Measurements from ENCODE around the gene EPB41L4A. TPM values are rescaled to one million over a fixed set of nuclear protein-coding genes. Genes with fewer than 3 reads are reported as not detected.

EPB41L4A gene
- total and polyA plus RNA-seq, 4 donors, result 23.4 to 67.5 (median 40.4) TPM

GRCh38 chr5:112165399-112165798 lies 253.7 kb downstream of the EPB41L4A start:
- no peak overlapping the region for H3K27ac ChIP-seq (ENCODE audit: low read depth, low read length)
- no peaks in the 10 kb centered on the region for H3K27me3 ChIP-seq (ENCODE audit: control insufficient read depth, insufficient read depth, low read length)
- H3K4me1 ChIP-seq (ENCODE audit: control insufficient read depth, insufficient read depth, low read length), result peaks cover 2% of the 10 kb centered on the region
- peaks cover 20% of the 10 kb centered on the region for H3K36me3 ChIP-seq (ENCODE audit: control insufficient read depth, insufficient read depth, low read length)
- H3K4me3 ChIP-seq (ENCODE audit: low read depth, low read length), result no peak overlapping the region
- H3K9me3 ChIP-seq (ENCODE audit: control insufficient read depth, insufficient read depth, low read length), result no peaks in the 10 kb centered on the region
- 83% methylated on average over 1 of the region's 3 CpGs for WGBS (ENCODE audit: insufficient coverage)
- no peak for DNase-seq (ENCODE audit: low read depth in 4 of 6, low spot score in 6 of 6)

GRCh38 chr5:112163435-112163834 lies 255.6 kb downstream of the EPB41L4A start:
- Histone ChIP-seq H3K27me3 (ENCODE audit: control insufficient read depth, insufficient read depth, low read length) (no peaks in the 10 kb centered on the region), H3K4me3 (ENCODE audit: low read depth, low read length) (no peak overlapping the region), H3K27ac (ENCODE audit: low read depth, low read length) (no peak overlapping the region), H3K4me1 (ENCODE audit: control insufficient read depth, insufficient read depth, low read length) (peaks cover 6% of the 10 kb centered on the region), H3K36me3 (ENCODE audit: control insufficient read depth, insufficient read depth, low read length) (peaks cover 20% of the 10 kb centered on the region), H3K9me3 (ENCODE audit: control insufficient read depth, insufficient read depth, low read length) (no peaks in the 10 kb centered on the region)
- 67% methylated on average over 1 of the region's 1 CpG for WGBS (ENCODE audit: insufficient coverage)
- DNase-seq (ENCODE audit: low read depth in 4 of 6, low spot score in 6 of 6), result no peak

GRCh38 chr5:112161392-112161748 lies 257.7 kb downstream of the EPB41L4A start:
- peaks cover 20% of the 10 kb centered on the region for H3K36me3 ChIP-seq (ENCODE audit: control insufficient read depth, insufficient read depth, low read length)
- H3K27me3 ChIP-seq (ENCODE audit: control insufficient read depth, insufficient read depth, low read length), result no peaks in the 10 kb centered on the region
- H3K9me3 ChIP-seq (ENCODE audit: control insufficient read depth, insufficient read depth, low read length), result no peaks in the 10 kb centered on the region
- H3K4me1 ChIP-seq (ENCODE audit: control insufficient read depth, insufficient read depth, low read length), result peaks cover 6% of the 10 kb centered on the region
- 0% methylated on average over 5 of the region's 8 CpGs for WGBS (ENCODE audit: insufficient coverage)
- no peak overlapping the region for H3K27ac ChIP-seq (ENCODE audit: low read depth, low read length)
- DNase-seq (ENCODE audit: low read depth in 4 of 6, low spot score in 6 of 6), result no peak
- H3K4me3 ChIP-seq (ENCODE audit: low read depth, low read length), result peak overlapping the region; percentile 95

DNA sequence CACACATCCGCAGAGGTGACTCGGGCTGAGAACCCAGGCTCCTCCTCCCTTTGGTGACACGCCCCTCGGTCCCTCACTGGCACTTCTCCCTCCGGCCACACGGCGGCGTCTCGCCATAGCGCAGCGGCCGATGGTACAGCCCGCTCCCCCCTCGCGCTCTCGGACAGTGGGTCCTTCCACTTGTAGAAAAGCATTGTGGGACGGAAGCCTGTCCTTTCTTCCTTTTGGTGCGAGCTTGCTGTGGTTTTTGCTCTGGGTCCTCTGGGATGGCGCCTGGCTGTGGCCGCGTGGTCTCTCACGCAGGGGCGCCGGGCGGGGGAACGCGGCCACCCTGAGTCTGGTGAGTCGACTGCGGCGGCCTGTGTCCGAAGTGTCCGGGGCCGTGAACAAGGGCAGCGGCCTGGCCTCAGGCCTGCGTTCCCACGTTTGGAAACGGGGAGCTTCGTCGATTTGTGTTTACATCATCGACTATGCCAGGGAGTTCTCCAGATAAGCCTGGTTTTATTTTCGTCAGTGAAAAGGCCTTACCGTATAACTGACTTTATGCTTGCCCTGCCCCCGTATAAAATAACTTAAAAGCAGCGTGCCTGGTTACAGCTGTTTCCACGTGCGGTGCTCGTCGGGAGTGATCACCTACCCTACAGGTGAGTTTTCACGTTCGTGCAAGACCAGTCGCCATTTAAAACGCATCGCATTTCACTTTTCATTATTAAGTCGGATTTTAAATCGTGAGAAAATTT lies 258.3 kb downstream of the EPB41L4A start:
- peak overlapping the region; percentile 69 for H3K27ac ChIP-seq (ENCODE audit: low read depth, low read length)
- no peaks in the 10 kb centered on the region for H3K9me3 ChIP-seq (ENCODE audit: control insufficient read depth, insufficient read depth, low read length)
- peaks cover 16% of the 10 kb centered on the region for H3K36me3 ChIP-seq (ENCODE audit: control insufficient read depth, insufficient read depth, low read length)
- DNase-seq (ENCODE audit: low read depth in 4 of 6, low spot score in 6 of 6), result peak; percentile 79 to 97 (median 88)
- H3K4me1 ChIP-seq (ENCODE audit: control insufficient read depth, insufficient read depth, low read length), result peaks cover 6% of the 10 kb centered on the region
- H3K27me3 ChIP-seq (ENCODE audit: control insufficient read depth, insufficient read depth, low read length), result no peaks in the 10 kb centered on the region
- peak overlapping the region; percentile 95 for H3K4me3 ChIP-seq (ENCODE audit: low read depth, low read length)
- WGBS (ENCODE audit: insufficient coverage), result 0% methylated on average over 48 of the region's 55 CpGs

DNA sequence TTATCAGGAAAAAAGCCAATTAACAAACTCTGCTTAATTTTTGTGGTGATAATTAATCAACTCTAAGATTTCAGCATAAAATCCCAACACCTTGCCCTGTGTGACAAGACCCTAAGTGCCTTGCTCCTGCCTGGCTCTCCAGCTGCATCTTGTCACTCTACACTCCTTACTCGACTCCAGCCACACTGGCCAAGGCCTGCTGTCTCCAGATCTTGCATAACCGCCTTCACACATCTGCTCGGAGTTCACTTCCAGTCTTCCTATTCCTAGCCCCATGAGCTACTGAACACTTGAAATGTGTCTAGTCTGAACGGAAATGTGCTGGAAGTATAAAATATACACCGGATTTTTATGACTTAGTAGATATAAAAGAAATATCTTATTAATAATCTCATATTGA lies 259.6 kb downstream of the EPB41L4A start:
- WGBS (ENCODE audit: insufficient coverage), result 83% methylated on average over 1 of the region's 5 CpGs
- Histone ChIP-seq H3K4me1 (ENCODE audit: control insufficient read depth, insufficient read depth, low read length) (peaks cover 6% of the 10 kb centered on the region), H3K9me3 (ENCODE audit: control insufficient read depth, insufficient read depth, low read length) (no peaks in the 10 kb centered on the region), H3K36me3 (ENCODE audit: control insufficient read depth, insufficient read depth, low read length) (peaks cover 12% of the 10 kb centered on the region), H3K27me3 (ENCODE audit: control insufficient read depth, insufficient read depth, low read length) (no peaks in the 10 kb centered on the region), H3K4me3 (ENCODE audit: low read depth, low read length) (no peak overlapping the region), H3K27ac (ENCODE audit: low read depth, low read length) (no peak overlapping the region)
- DNase-seq (ENCODE audit: low read depth in 4 of 6, low spot score in 6 of 6), result no peak

GRCh38 chr5:112156211-112156610 lies 262.9 kb downstream of the EPB41L4A start:
- Histone ChIP-seq H3K9me3 (ENCODE audit: control insufficient read depth, insufficient read depth, low read length) (no peaks in the 10 kb centered on the region), H3K36me3 (ENCODE audit: control insufficient read depth, insufficient read depth, low read length) (no peaks in the 10 kb centered on the region), H3K4me3 (ENCODE audit: low read depth, low read length) (no peak overlapping the region), H3K27me3 (ENCODE audit: control insufficient read depth, insufficient read depth, low read length) (no peaks in the 10 kb centered on the region), H3K4me1 (ENCODE audit: control insufficient read depth, insufficient read depth, low read length) (peaks cover 6% of the 10 kb centered on the region), H3K27ac (ENCODE audit: low read depth, low read length) (no peak overlapping the region)
- 73% methylated on average over 2 of the region's 3 CpGs for WGBS (ENCODE audit: insufficient coverage)
- DNase-seq (ENCODE audit: low read depth in 4 of 6, low spot score in 6 of 6), result no peak

DNA sequence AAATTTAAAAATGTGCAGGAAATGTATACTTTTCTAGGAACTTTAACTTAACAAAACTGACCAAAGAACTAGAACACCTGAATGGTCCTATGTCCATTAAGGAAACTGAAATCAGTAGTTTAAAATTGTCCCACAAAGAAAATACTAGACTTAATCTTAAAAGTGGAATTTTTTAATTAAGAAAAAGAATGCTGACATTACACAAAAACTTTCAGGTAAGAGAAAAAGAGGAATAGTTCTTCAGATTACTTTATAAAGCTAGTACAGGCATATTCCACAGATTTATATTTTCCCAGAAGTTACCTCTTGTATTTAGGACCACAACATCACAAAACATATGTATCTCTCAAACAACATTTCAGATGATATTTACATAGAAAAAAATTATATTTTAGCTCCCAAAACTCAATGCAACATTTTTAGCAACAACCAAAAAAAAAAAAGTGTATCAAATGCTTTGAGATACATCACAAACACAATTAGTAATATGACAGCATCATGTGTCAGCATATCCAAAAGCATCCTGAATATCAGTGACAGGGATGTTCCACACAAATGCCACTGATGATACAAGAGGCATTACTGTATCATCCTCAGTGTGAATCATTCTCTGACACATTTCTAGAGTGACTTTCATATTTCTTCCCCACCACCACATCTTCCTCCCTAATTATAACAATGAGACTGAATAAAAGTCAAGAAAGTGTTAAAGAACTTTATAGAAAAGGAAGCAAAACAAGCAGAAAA lies 264.0 kb downstream of the EPB41L4A start:
- Histone ChIP-seq H3K9me3 (ENCODE audit: control insufficient read depth, insufficient read depth, low read length) (no peaks in the 10 kb centered on the region), H3K36me3 (ENCODE audit: control insufficient read depth, insufficient read depth, low read length) (no peaks in the 10 kb centered on the region), H3K27ac (ENCODE audit: low read depth, low read length) (no peak overlapping the region), H3K4me3 (ENCODE audit: low read depth, low read length) (no peak overlapping the region), H3K4me1 (ENCODE audit: control insufficient read depth, insufficient read depth, low read length) (peaks cover under 1% of the 10 kb centered on the region), H3K27me3 (ENCODE audit: control insufficient read depth, insufficient read depth, low read length) (no peaks in the 10 kb centered on the region)
- DNase-seq (ENCODE audit: low read depth in 4 of 6, low spot score in 6 of 6), result no peak

DNA sequence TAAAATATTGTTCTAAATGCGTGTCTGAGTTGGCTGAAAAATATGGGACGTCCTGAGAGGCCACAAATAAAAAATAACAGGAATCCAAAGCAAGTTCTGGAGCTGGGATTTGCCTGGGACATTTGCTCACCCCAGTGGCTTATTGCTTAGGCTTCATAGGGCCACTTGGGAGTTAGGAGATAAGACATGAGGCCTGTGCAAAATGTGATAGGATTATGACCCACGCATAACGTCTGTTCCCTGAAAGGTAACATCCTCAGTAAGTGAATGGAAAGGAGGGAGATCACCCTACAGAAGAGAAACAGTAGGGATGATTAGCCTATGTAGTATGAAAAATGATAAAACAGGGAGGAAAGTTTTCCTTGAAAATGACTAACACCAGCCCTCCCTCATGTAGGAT lies 269.4 kb downstream of the EPB41L4A start:
- Histone ChIP-seq H3K36me3 (ENCODE audit: control insufficient read depth, insufficient read depth, low read length) (no peaks in the 10 kb centered on the region), H3K27me3 (ENCODE audit: control insufficient read depth, insufficient read depth, low read length) (no peaks in the 10 kb centered on the region), H3K27ac (ENCODE audit: low read depth, low read length) (no peak overlapping the region), H3K9me3 (ENCODE audit: control insufficient read depth, insufficient read depth, low read length) (no peaks in the 10 kb centered on the region), H3K4me1 (ENCODE audit: control insufficient read depth, insufficient read depth, low read length) (no peaks in the 10 kb centered on the region), H3K4me3 (ENCODE audit: low read depth, low read length) (no peak overlapping the region)
- no peak for DNase-seq (ENCODE audit: low read depth in 4 of 6, low spot score in 6 of 6)
- 94% methylated on average over 4 of the region's 4 CpGs for WGBS (ENCODE audit: insufficient coverage)

DNA sequence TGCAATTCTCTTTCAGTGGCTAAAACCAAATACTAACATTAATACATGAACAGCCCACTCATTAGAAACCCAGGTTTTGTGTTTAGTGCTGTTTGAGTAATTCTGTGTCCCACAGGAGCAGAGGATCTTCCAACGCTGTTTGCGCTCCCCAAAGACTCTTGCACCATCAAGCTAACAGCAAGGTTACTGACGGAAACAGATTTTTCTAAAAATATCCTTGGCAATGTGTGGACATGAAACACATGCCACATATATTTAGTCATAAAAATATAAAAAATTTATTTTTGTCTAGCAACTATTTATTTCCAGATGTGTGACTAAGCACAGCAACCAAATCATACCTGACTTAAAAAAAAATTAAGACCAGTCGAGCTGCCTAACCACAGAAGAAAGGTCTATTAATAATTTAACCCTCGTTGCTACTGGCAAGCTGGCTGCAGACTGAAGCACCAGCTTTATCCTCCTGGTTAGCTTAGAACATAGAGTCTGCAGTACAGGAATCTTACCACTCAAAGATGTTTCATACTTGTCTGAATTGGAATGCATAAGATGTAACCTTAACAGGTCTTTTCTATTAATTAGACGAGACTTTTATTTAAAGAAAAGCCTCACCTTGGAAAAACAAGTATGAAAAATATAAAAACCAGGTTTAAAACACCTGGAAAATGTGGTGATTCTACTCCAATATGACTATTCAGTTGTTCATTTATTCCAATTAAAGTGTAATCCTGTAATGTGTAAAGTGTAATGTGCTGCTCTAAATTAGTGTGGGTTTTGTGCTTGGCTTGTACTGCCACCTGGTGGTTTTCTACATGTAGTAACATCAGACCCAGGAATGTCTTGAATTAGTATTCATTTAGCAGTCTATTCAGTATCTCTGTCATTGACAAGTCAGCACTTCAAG lies 272.5 kb downstream of the EPB41L4A start:
- Histone ChIP-seq H3K27ac (ENCODE audit: low read depth, low read length) (no peak overlapping the region), H3K4me3 (ENCODE audit: low read depth, low read length) (no peak overlapping the region), H3K27me3 (ENCODE audit: control insufficient read depth, insufficient read depth, low read length) (no peaks in the 10 kb centered on the region), H3K4me1 (ENCODE audit: control insufficient read depth, insufficient read depth, low read length) (no peaks in the 10 kb centered on the region), H3K9me3 (ENCODE audit: control insufficient read depth, insufficient read depth, low read length) (no peaks in the 10 kb centered on the region), H3K36me3 (ENCODE audit: control insufficient read depth, insufficient read depth, low read length) (no peaks in the 10 kb centered on the region)
- DNase-seq (ENCODE audit: low read depth in 4 of 6, low spot score in 6 of 6), result peak; percentile 63 to 97 (median 80)
- 75% methylated on average over 1 of the region's 6 CpGs for WGBS (ENCODE audit: insufficient coverage)
